Mucosa of rectum (tissue), 2 donors: ENCODE measurements around the gene RPS25.
"Not testable (repeated sequence)": the region's sequence is repeated elsewhere in the genome, so short reads cannot be mapped to it uniquely, and the experiment has no call there.

ENCODE experiments used
- H3K27ac ChIP-seq, 2 donors: one replicate each; pipeline ENCODE4 v1.7.0; 2013; ENCODE audit warnings: inconsistent platforms in 2 of 2, low read depth in 2 of 2, low read length in 2 of 2
- H3K27me3 ChIP-seq, 2 donors: one replicate each; pipeline ENCODE4 v1.7.0; 2013; ENCODE audit warnings: low read length in 2 of 2; ENCODE audit not compliant: control insufficient read depth in 2 of 2, insufficient read depth in 2 of 2
- H3K36me3 ChIP-seq, 2 donors: one replicate each; pipeline ENCODE4 v1.7.0; 2013; ENCODE audit warnings: low read length in 2 of 2; ENCODE audit not compliant: control insufficient read depth in 2 of 2, insufficient read depth in 2 of 2
- H3K4me1 ChIP-seq, 2 donors: one replicate each; pipeline ENCODE4 v1.7.0; 2013; ENCODE audit warnings: low read length in 2 of 2, mild to moderate bottlenecking in 1 of 2; ENCODE audit not compliant: control insufficient read depth in 2 of 2, insufficient read depth in 2 of 2
- H3K4me3 ChIP-seq, 2 donors: one replicate each; pipeline ENCODE4 v1.7.0; 2013; ENCODE audit warnings: low read length in 2 of 2
- H3K9ac ChIP-seq, 2 donors: one replicate each; pipeline ENCODE4 v1.7.0; 2013; ENCODE audit warnings: low read length in 2 of 2, low read depth in 1 of 2, mild to moderate bottlenecking in 1 of 2
- H3K9me3 ChIP-seq, 2 donors: one replicate each; pipeline ENCODE4 v1.7.0; 2013; ENCODE audit warnings: low read length in 2 of 2; ENCODE audit not compliant: control insufficient read depth in 2 of 2
- donor health status: healthy.
- donor health status: Normal muscosa, but diverticular disease.

RPS25 gene

GRCh38 chr11:119018074-119018938 lies at the start of gene RPS25, which contains the start of gene TRAPPC4:
Gene RPS25 (minus strand): TSS chr11:119018343. CDS start chr11:119018284, 59 bp downstream.
Gene TRAPPC4 (plus strand): TSS chr11:119018766. CDS start chr11:119018796, 30 bp downstream.
- peaks cover 26 to 50% of the 10 kb centered on the region in 2 donors for H3K36me3 ChIP-seq

GRCh38 chr11:119067371-119068222 lies 49.5 kb upstream of the RPS25 start, which contains the start of gene VPS11:
Gene VPS11 (plus strand): TSS chr11:119067818. CDS start chr11:119067824, 6 bp downstream.
- Histone ChIP-seq H3K27ac (peak within 1 kb of the TSS; percentile 84 to 88), H3K9ac (peak within 1 kb of the TSS; percentile 71 to 96), H3K4me1 (peaks cover 3 to 14% of the 10 kb centered on the region in 2 donors), H3K36me3 (peaks cover 18 to 23% of the 10 kb centered on the region in 2 donors), H3K27me3 (no peaks in the 10 kb centered on the region), H3K9me3 (no peaks in the 10 kb centered on the region), H3K4me3 (peak within 1 kb of the TSS; percentile 78 to 94)

More at GRCh38 chr11:119018074-119018938, at the start of gene RPS25, which contains the start of gene TRAPPC4:
- peak within 1 kb of the TSS; percentile 99 for H3K27ac ChIP-seq
- H3K4me1 ChIP-seq, result peaks cover 29 to 32% of the 10 kb centered on the region in 2 donors
- H3K9me3 ChIP-seq, result no peaks in the 10 kb centered on the region
- H3K27me3 ChIP-seq, result no peaks in the 10 kb centered on the region
- H3K4me3 ChIP-seq, result peak within 1 kb of the TSS; percentile 98
- peak within 1 kb of the TSS; percentile 94 to 98 for H3K9ac ChIP-seq

GRCh38 chr11:119065369-119065768 lies 47.2 kb upstream of the RPS25 start:
- H3K27ac ChIP-seq, result no peak overlapping the region
- H3K4me1 ChIP-seq, result peaks cover 3 to 14% of the 10 kb centered on the region in 2 donors
- H3K9me3 ChIP-seq, result no peaks in the 10 kb centered on the region
- no peak overlapping the region for H3K4me3 ChIP-seq
- H3K9ac ChIP-seq, result no peak overlapping the region
- no peaks in the 10 kb centered on the region for H3K27me3 ChIP-seq
- H3K36me3 ChIP-seq, result peaks cover 3 to 9% of the 10 kb centered on the region in 2 donors

- no peak overlapping the region for H3K27ac ChIP-seq
- H3K27me3 ChIP-seq, result no peaks in the 10 kb centered on the region
- peaks cover 8 to 9% of the 10 kb centered on the region in 2 donors for H3K4me1 ChIP-seq
- H3K9ac ChIP-seq, result no peak overlapping the region
- no peaks in the 10 kb centered on the region for H3K36me3 ChIP-seq
- no peaks in the 10 kb centered on the region for H3K9me3 ChIP-seq
- no peak overlapping the region for H3K4me3 ChIP-seq
Measured at GRCh38 chr11:119062779-119063178, 44.6 kb upstream of the RPS25 start.

GRCh38 chr11:119061256-119061655 lies 43.1 kb upstream of the RPS25 start:
- Histone ChIP-seq H3K27me3 (no peaks in the 10 kb centered on the region), H3K27ac (no peak overlapping the region), H3K4me3 (no peak overlapping the region), H3K4me1 (peaks cover 7 to 12% of the 10 kb centered on the region in 2 donors), H3K9me3 (no peaks in the 10 kb centered on the region), H3K9ac (no peak overlapping the region), H3K36me3 (no peaks in the 10 kb centered on the region)

- Histone ChIP-seq H3K36me3 (peaks cover 5 to 12% of the 10 kb centered on the region in 2 donors), H3K4me1 (peaks cover 13 to 20% of the 10 kb centered on the region in 2 donors)
- H3K9ac ChIP-seq, H3K4me3 ChIP-seq, H3K27ac ChIP-seq, H3K27me3 ChIP-seq, H3K9me3 ChIP-seq: not testable (repeated sequence)
Measured at GRCh38 chr11:119059128-119059527, 41.0 kb upstream of the RPS25 start.

GRCh38 chr11:119057000-119057769 lies 39.0 kb upstream of the RPS25 start, which contains the start of gene HYOU1:
Gene HYOU1 (minus strand): TSS chr11:119057205. CDS start chr11:119056160, 1,045 bp downstream.
- Histone ChIP-seq H3K36me3 (peaks cover 24 to 27% of the 10 kb centered on the region in 2 donors), H3K27me3 (no peaks in the 10 kb centered on the region), H3K9ac (peak within 1 kb of the TSS; percentile 77 to 88), H3K9me3 (no peaks in the 10 kb centered on the region), H3K4me1 (peaks cover 13 to 20% of the 10 kb centered on the region in 2 donors), H3K27ac (peak within 1 kb of the TSS; percentile 83 to 87), H3K4me3 (peak within 1 kb of the TSS; percentile 86 to 89)

- H3K36me3 ChIP-seq, result peaks cover 31 to 34% of the 10 kb centered on the region in 2 donors
Measured at GRCh38 chr11:119056421-119056999, 38.4 kb upstream of the RPS25 start.

GRCh38 chr11:119055901-119056300 lies 37.8 kb upstream of the RPS25 start:
- H3K9ac ChIP-seq, result peak overlapping the region; percentile 75 to 88
- peaks cover 13 to 20% of the 10 kb centered on the region in 2 donors for H3K4me1 ChIP-seq
- peak overlapping the region in 1 of 2 donors; percentile 83 for H3K27ac ChIP-seq
- H3K4me3 ChIP-seq, result peak overlapping the region; percentile 81 to 86
- H3K9me3 ChIP-seq, result no peaks in the 10 kb centered on the region
- peaks cover 37 to 40% of the 10 kb centered on the region in 2 donors for H3K36me3 ChIP-seq
- no peaks in the 10 kb centered on the region for H3K27me3 ChIP-seq

More at GRCh38 chr11:119056421-119056999, 38.4 kb upstream of the RPS25 start:
- Histone ChIP-seq H3K4me1 (peaks cover 13 to 20% of the 10 kb centered on the region in 2 donors), H3K27me3 (no peaks in the 10 kb centered on the region), H3K27ac (peak overlapping the region; percentile 83 to 87), H3K9ac (peak overlapping the region; percentile 75 to 88), H3K9me3 (no peaks in the 10 kb centered on the region), H3K4me3 (peak overlapping the region; percentile 81 to 86)
